Spleen (tissue), 11 donors: ENCODE measurements around the gene CIB1. TPM values are rescaled to one million over a fixed set of nuclear protein-coding genes. Genes with fewer than 3 reads are reported as not detected.

Source experiments
- DNase-seq: peaks from one replicate; pipeline ENCODE4 v3.0.0-alpha.2; 2020
- H3K27ac ChIP-seq, 8 donors: fragments of 200-600 bp; sonication (generic) in 7 of 8; 1 replicate in 4 of 8; 2 replicates in 4 of 8; pipeline versions ENCODE4 v1.5.0 to v1.8.0; 2016 to 2021; ENCODE audit warnings: inconsistent platforms in 4 of 8, mild to moderate bottlenecking in 4 of 8, moderate library complexity in 1 of 8
- H3K27me3 ChIP-seq, 7 donors: fragments of 200-600 bp; sonication (generic) in 6 of 7; replicated peaks in 1 of 7; 1 replicate in 4 of 7; 2 replicates in 3 of 7; pipeline versions ENCODE4 v1.5.0 to v1.8.0; 2016 to 2021; ENCODE audit warnings: inconsistent platforms in 3 of 7, mild to moderate bottlenecking in 1 of 7
- H3K36me3 ChIP-seq, 6 donors: fragments of 200-600 bp; sonication (generic) in 5 of 6; 1 replicate in 4 of 6; 2 replicates in 2 of 6; pipeline versions ENCODE4 v1.5.0 to v1.8.0; 2016 to 2021; ENCODE audit warnings: inconsistent platforms in 2 of 6
- H3K4me1 ChIP-seq, 6 donors: fragments of 200-600 bp; sonication (generic) in 5 of 6; 1 replicate in 3 of 6; 2 replicates in 3 of 6; pipeline versions ENCODE4 v1.5.0 to v1.8.0; 2016 to 2021; ENCODE audit warnings: inconsistent platforms in 3 of 6
- H3K4me3 ChIP-seq, 8 donors: fragments of 200-600 bp; sonication (generic) in 7 of 8; 1 replicate in 4 of 8; 2 replicates in 4 of 8; pipeline versions ENCODE4 v1.5.0 to v1.8.0; 2016 to 2021; ENCODE audit warnings: inconsistent platforms in 4 of 8, mild to moderate bottlenecking in 4 of 8, moderate library complexity in 2 of 8
- H3K9me3 ChIP-seq, 8 donors: fragments of 200-600 bp; sonication (generic) in 7 of 8; 1 replicate in 4 of 8; 2 replicates in 4 of 8; pipeline versions ENCODE4 v1.5.0 to v1.8.0; 2016 to 2021; ENCODE audit warnings: inconsistent platforms in 4 of 8
- CTCF ChIP-seq, 11 experiments: fragments of 200-600 bp in 7 of 11; fragments of 450-650 bp in 4 of 11; sonication (generic) in 4 of 11; IDR thresholded peaks in 8 of 11; conservative IDR thresholded peaks in 3 of 11; 1 replicate in 7 of 11; 2 replicates in 4 of 11; pipeline versions ENCODE4 v1.4.0 to v1.8.0; 2016 to 2021; ENCODE audit warnings: antibody characterized with exemption in 11 of 11, inconsistent platforms in 4 of 11, mild to moderate bottlenecking in 1 of 11
- POLR2A ChIP-seq, 3 donors: fragments of 450-650 bp; IDR thresholded peaks; one replicate each; pipeline ENCODE4 v1.5.1; 2017; ENCODE audit warnings: antibody characterized with exemption in 3 of 3, mild to moderate bottlenecking in 1 of 3
- POLR2AphosphoS5 ChIP-seq, 3 donors: sonication (generic); formaldehyde crosslinking; IDR thresholded peaks; one replicate each; pipeline ENCODE4 v1.5.1; 2017; ENCODE audit warnings: antibody characterized with exemption in 3 of 3
- WGBS, 5 donors: extraction: QIAGEN DNeasy Blood & Tissue Kit in 3 of 5; methylation state at CpG; one replicate each; pipeline versions ENCODE4 v1.1.5 to v1.1.7; 2013 to 2018; 5-methylcytosine and 5-hydroxymethylcytosine counted together
- intact Hi-C: fragments of 100-400 bp; cut with DNase I; formaldehyde crosslinking; loops from one replicate; pipeline ENCODE4 v1.15.0; 2023; ENCODE audit warnings: low total_unique reads
- polyA plus RNA-seq, 3 donors: library from polyadenylated mRNA; stranded (reverse); fragments of 200-250 nt; gene quantifications; one replicate each; pipeline ENCODE4 v1.2.1, GENCODE V29; 2013
- total RNA-seq, 7 donors: library from RNA; depleted of rRNA in 3 of 7; stranded (reverse); fragments of >200 nt in 3 of 7; fragmentation: NEBNext Ultra II Directional in 4 of 7; extraction: Animal tissue kit (Norgen Biotek cat#: 25700) in 4 of 7; gene quantifications; one replicate each; pipeline versions ENCODE4 v1.1.0 to v1.2.1, GENCODE V29; 2016 to 2021
- donor health status: healthy with polysubstance abuse.
- donor health status: DM: no; HTN: no; CAD: no; lungs with moderate emphysema.
- donor health status: DM: no; HTN: no; CAD: no.
- donor health status: Bipolar disorder and iron deficiency.
- donor health status: healthy.
- donor health status: DM: no; HTN: no; CAD: no.
- donor health status: DM: yes; HTN: yes; CAD: no.

Gene CIB1
- total and polyA plus RNA-seq, 10 donors = 31.7 to 247 (median 79.0) TPM

GRCh38 chr15:90201130-90201943, 32.4 kb downstream of the CIB1 start, which contains the start of gene SEMA4B:
Gene SEMA4B (plus strand): TSS chr15:90201330. CDS start chr15:90201579, 249 bp downstream.
- intact Hi-C loops = no loop called here
- Histone ChIP-seq H3K4me3 (peak within 1 kb of the TSS; percentile 62 to 95 (median 89)), H3K27ac (peak within 1 kb of the TSS; percentile 84 to 94 (median 86)), H3K9me3 (no peaks in the 10 kb centered on the region), H3K27me3 (no peaks in the 10 kb centered on the region), H3K36me3 (peaks cover 0 to 39% (median 2%) of the 10 kb centered on the region in 6 donors), H3K4me1 (peaks cover 28 to 87% (median 64%) of the 10 kb centered on the region in 6 donors)
- WGBS, 5 donors = 0 to 1% (median 1%) methylated on average over 45 to 87 of the region's 88 CpGs
- peak; percentile 88 to 89 (median 89) for TF ChIP-seq POLR2AphosphoS5 (IDR thresholded peaks at IDR 0.05)
- peak in 2 of 3 donors; percentile 51 to 78 for TF ChIP-seq POLR2A (IDR thresholded peaks at IDR 0.05)
- peak in 2 of 11 experiments; percentile 8 to 17 for TF ChIP-seq CTCF (IDR thresholded peaks at IDR 0.05 in 8 of 11, conservative IDR thresholded peaks at IDR 0.05 in 3 of 11)
- DNase-seq = peak; percentile 97

- WGBS, 5 donors = 9 to 24% (median 13%) methylated on average over 13 to 24 of the region's 24 CpGs
- Histone ChIP-seq H3K36me3 (peaks cover 0 to 34% (median 0%) of the 10 kb centered on the region in 6 donors), H3K4me1 (peaks cover 24 to 86% (median 57%) of the 10 kb centered on the region in 6 donors), H3K27ac (peak overlapping the region; percentile 84 to 94 (median 86)), H3K27me3 (no peaks in the 10 kb centered on the region), H3K9me3 (no peaks in the 10 kb centered on the region), H3K4me3 (peak overlapping the region; percentile 62 to 95 (median 89))
- TF ChIP-seq POLR2A (IDR thresholded peaks at IDR 0.05) = no peak
- TF ChIP-seq POLR2AphosphoS5 (IDR thresholded peaks at IDR 0.05) = no peak
- TF ChIP-seq CTCF (IDR thresholded peaks at IDR 0.05 in 8 of 11, conservative IDR thresholded peaks at IDR 0.05 in 3 of 11) = no peak
- no peak for DNase-seq
- intact Hi-C loops = no loop called here
Observed at GRCh38 chr15:90200534-90201129, 33.1 kb downstream of the CIB1 start.

- Histone ChIP-seq H3K27ac (peak overlapping the region in 3 of 8 donors; percentile 93 to 98 (median 94)), H3K36me3 (peaks cover 0 to 16% (median 0%) of the 10 kb centered on the region in 6 donors), H3K4me1 (peaks cover 30 to 89% (median 59%) of the 10 kb centered on the region in 6 donors), H3K4me3 (no peak overlapping the region), H3K9me3 (no peaks in the 10 kb centered on the region), H3K27me3 (no peaks in the 10 kb centered on the region)
- 62 to 84% (median 76%) methylated on average over 2 of the region's 2 CpGs for WGBS, 5 donors
- TF ChIP-seq CTCF (IDR thresholded peaks at IDR 0.05 in 8 of 11, conservative IDR thresholded peaks at IDR 0.05 in 3 of 11) = no peak
- no peak for TF ChIP-seq POLR2AphosphoS5 (IDR thresholded peaks at IDR 0.05)
- TF ChIP-seq POLR2A (IDR thresholded peaks at IDR 0.05) = no peak
- intact Hi-C loops = no loop called here
- DNase-seq = no peak
Observed at GRCh38 chr15:90194655-90195054, 39.1 kb downstream of the CIB1 start.
